ENCODE data around the gene MUC5B. TPM values are rescaled to one million over a fixed set of nuclear protein-coding genes. Genes with fewer than 3 reads are reported as not detected.
"Not testable (repeated sequence)": the region's sequence is repeated elsewhere in the genome, so short reads cannot be mapped to it uniquely, and the experiment has no call there.

Gene MUC5B
- total RNA-seq, 1 donor from 2014 or later, result not detected

GRCh38 chr11:1189816-1190215, 33.0 kb upstream of the MUC5B start:
- DNase-seq (ENCODE audit: low read depth), result not testable (repeated sequence)

DNA sequence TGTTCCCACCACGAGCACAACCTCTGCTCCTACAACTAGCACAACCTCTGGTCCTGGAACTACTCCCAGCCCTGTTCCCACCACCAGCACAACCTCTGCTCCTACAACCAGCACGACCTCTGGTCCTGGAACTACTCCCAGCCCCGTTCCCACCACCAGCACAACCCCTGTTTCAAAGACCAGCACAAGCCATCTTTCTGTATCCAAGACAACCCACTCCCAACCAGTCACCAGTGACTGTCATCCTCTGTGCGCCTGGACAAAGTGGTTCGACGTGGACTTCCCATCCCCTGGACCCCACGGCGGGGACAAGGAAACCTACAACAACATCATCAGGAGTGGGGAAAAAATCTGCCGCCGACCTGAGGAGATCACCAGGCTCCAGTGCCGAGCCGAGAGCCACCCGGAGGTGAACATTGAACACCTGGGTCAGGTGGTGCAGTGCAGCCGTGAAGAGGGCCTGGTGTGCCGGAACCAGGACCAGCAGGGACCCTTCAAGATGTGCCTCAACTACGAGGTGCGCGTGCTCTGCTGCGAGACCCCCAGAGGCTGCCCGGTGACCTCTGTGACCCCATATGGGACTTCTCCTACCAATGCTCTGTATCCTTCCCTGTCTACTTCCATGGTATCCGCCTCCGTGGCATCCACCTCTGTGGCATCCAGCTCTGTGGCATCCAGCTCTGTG, 30.9 kb upstream of the MUC5B start:
- not testable (repeated sequence) for H3K27me3 Mint-ChIP-seq (ENCODE audit: low read depth, unreplicated experiment); H2AFZ ChIP-seq (ENCODE audit: low read depth, low read length); H3K27ac Mint-ChIP-seq (ENCODE audit: unreplicated experiment); H3K4me3 Mint-ChIP-seq (ENCODE audit: unreplicated experiment); H4K20me1 ChIP-seq (ENCODE audit: insufficient read depth, low read length); H3K36me3 Mint-ChIP-seq (ENCODE audit: low read depth, unreplicated experiment); H3K9ac ChIP-seq (ENCODE audit: low read length); H3K4me2 ChIP-seq (ENCODE audit: low read length); H3K27ac ChIP-seq (ENCODE audit: low read depth, low read length); H3K4me1 Mint-ChIP-seq (ENCODE audit: low read depth, unreplicated experiment); H3K4me1 ChIP-seq (ENCODE audit: insufficient read depth, low read length); H3K9me3 Mint-ChIP-seq (ENCODE audit: unreplicated experiment); H3K36me3 ChIP-seq (ENCODE audit: insufficient read depth, low read length); H3K27me3 ChIP-seq (ENCODE audit: insufficient read depth, low read length); H3K79me2 ChIP-seq (ENCODE audit: insufficient read depth, low read length); DNase-seq (ENCODE audit: low read depth); H3K4me3 ChIP-seq (ENCODE audit: insufficient read depth, low read depth, low read length); FAIRE-seq; H3K9me3 ChIP-seq (ENCODE audit: insufficient read depth, low read depth, low read length)

More at GRCh38 chr11:1189816-1190215, 33.0 kb upstream of the MUC5B start:
- not testable (repeated sequence) for H3K36me3 Mint-ChIP-seq (ENCODE audit: low read depth, unreplicated experiment); H3K4me3 Mint-ChIP-seq (ENCODE audit: unreplicated experiment); H4K20me1 ChIP-seq (ENCODE audit: insufficient read depth, low read length); H3K4me1 Mint-ChIP-seq (ENCODE audit: low read depth, unreplicated experiment); H3K4me1 ChIP-seq (ENCODE audit: insufficient read depth, low read length); H3K9me3 Mint-ChIP-seq (ENCODE audit: unreplicated experiment); H3K4me2 ChIP-seq (ENCODE audit: low read length); H3K27ac Mint-ChIP-seq (ENCODE audit: unreplicated experiment); H3K79me2 ChIP-seq (ENCODE audit: insufficient read depth, low read length); H2AFZ ChIP-seq (ENCODE audit: low read depth, low read length); H3K27me3 Mint-ChIP-seq (ENCODE audit: low read depth, unreplicated experiment); H3K27me3 ChIP-seq (ENCODE audit: insufficient read depth, low read length); FAIRE-seq; H3K36me3 ChIP-seq (ENCODE audit: insufficient read depth, low read length); H3K9ac ChIP-seq (ENCODE audit: low read length); H3K27ac ChIP-seq (ENCODE audit: low read depth, low read length); H3K4me3 ChIP-seq (ENCODE audit: insufficient read depth, low read depth, low read length); H3K9me3 ChIP-seq (ENCODE audit: insufficient read depth, low read depth, low read length)

DNA sequence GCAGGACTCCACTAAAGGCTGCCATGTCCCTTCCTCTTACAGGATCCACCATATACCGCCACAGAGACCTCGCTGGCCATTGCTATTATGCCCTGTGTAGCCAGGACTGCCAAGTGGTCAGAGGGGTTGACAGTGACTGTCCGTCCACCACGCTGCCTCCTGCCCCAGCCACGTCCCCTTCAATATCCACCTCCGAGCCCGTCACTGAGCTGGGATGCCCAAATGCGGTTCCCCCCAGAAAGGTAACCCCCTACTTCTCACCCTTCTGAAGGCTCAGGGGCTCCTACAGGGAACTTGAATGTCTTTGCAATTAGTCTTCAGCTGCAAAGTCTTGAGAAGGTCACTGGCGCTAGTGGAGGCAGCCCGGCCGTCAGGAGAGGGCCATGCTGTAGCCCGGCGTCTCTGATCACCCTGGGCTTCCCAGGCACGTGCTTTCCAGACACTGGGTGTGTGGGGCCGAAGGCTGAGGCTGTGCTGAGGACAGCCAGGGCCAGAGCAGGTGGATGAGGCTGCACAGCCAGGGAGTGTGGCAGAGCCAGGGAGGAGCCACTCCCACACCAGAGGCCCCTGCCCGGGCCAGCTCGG, 30.0 kb upstream of the MUC5B start:
- H3K79me2 ChIP-seq (ENCODE audit: insufficient read depth, low read length), result no peaks in the 10 kb centered on the region
- H3K9me3 Mint-ChIP-seq (ENCODE audit: unreplicated experiment), result peaks cover 5% of the 10 kb centered on the region
- H4K20me1 ChIP-seq (ENCODE audit: insufficient read depth, low read length), result no peaks in the 10 kb centered on the region
- no peak overlapping the region for H2AFZ ChIP-seq (ENCODE audit: low read depth, low read length)
- no peak overlapping the region for H3K4me2 ChIP-seq (ENCODE audit: low read length)
- TF ChIP-seq EZH2 (IDR thresholded peaks at IDR 0.05; ENCODE audit: insufficient read depth, low read length) (no peak), CTCF (IDR thresholded peaks at IDR 0.05; ENCODE audit: insufficient read depth, low read depth, low read length) (no peak)
- no peak for DNase-seq (ENCODE audit: low read depth)
- no peaks in the 10 kb centered on the region for H3K36me3 ChIP-seq (ENCODE audit: insufficient read depth, low read length)
- no peak overlapping the region for H3K4me3 Mint-ChIP-seq (ENCODE audit: unreplicated experiment)
- H3K4me1 ChIP-seq (ENCODE audit: insufficient read depth, low read length), result no peaks in the 10 kb centered on the region
- peaks cover 3% of the 10 kb centered on the region for H3K9me3 ChIP-seq (ENCODE audit: insufficient read depth, low read depth, low read length)
- peaks cover 8% of the 10 kb centered on the region for H3K27me3 Mint-ChIP-seq (ENCODE audit: low read depth, unreplicated experiment)
- no peak overlapping the region for H3K27ac Mint-ChIP-seq (ENCODE audit: unreplicated experiment)
- H3K4me3 ChIP-seq (ENCODE audit: insufficient read depth, low read depth, low read length), result no peak overlapping the region
- H3K27me3 ChIP-seq (ENCODE audit: insufficient read depth, low read length), result no peaks in the 10 kb centered on the region
- no peaks in the 10 kb centered on the region for H3K4me1 Mint-ChIP-seq (ENCODE audit: low read depth, unreplicated experiment)
- peaks cover 2% of the 10 kb centered on the region for H3K36me3 Mint-ChIP-seq (ENCODE audit: low read depth, unreplicated experiment)
- H3K27ac ChIP-seq (ENCODE audit: low read depth, low read length), result no peak overlapping the region
- FAIRE-seq, result no peak
- H3K9ac ChIP-seq (ENCODE audit: low read length), result no peak overlapping the region

Data from astrocyte (in vitro differentiated cells and primary cell).